ENCODE data around the gene TMSB4X. TPM values are rescaled to one million over a fixed set of nuclear protein-coding genes. Genes with fewer than 3 reads are reported as not detected.
"Not testable (repeated sequence)": the region's sequence is repeated elsewhere in the genome, so short reads cannot be mapped to it uniquely, and the experiment has no call there.

The TMSB4X gene
- total and polyA plus RNA-seq, 2 of the 8 experiments (the other 6 are each of a cell fraction or from before 2014, with no cell fraction given) = 2,063 to 2,112 TPM

DNA sequence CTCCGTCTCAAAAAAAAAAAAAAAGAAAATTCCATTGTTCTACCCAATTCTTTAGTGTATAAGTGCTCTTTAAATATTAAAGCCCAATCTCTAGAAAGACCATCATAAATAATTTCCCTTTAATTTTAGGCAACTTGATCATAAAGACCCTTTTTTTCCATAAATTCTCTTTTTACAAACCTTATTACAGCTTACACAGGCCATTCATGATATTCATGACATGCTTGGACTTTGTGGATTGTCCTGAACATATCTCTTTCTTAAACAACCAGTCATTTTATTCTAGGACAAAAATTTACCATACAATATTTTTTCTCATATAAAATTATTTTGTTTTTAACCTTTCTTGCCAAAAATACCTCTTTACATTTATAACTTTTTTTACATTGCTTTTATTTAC, 38.0 kb upstream of the TMSB4X start (continued):
- TF ChIP-seq, protein P1, sequence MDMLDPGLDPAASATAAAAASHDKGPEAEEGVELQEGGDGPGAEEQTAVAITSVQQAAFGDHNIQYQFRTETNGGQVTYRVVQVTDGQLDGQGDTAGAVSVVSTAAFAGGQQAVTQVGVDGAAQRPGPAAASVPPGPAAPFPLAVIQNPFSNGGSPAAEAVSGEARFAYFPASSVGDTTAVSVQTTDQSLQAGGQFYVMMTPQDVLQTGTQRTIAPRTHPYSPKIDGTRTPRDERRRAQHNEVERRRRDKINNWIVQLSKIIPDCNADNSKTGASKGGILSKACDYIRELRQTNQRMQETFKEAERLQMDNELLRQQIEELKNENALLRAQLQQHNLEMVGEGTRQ (IDR thresholded peaks at IDR 0.05; ENCODE audit: low read length) = no peak
- TF ChIP-seq ASH2L (IDR thresholded peaks at IDR 0.05; ENCODE audit: low read length) (no peak), TCF12 (IDR thresholded peaks at IDR 0.05; ENCODE audit: low read depth, low read length) (no peak), POU5F1 (IDR thresholded peaks at IDR 0.05; ENCODE audit: low read depth, low read length) (no peak), SUZ12 (IDR thresholded peaks at IDR 0.05; ENCODE audit: low read length) (no peak), CHD2 (IDR thresholded peaks at IDR 0.05; ENCODE audit: low read length) (no peak), CTCF (IDR thresholded peaks at IDR 0.05; ENCODE audit: control extremely low read depth in 1 of 3, insufficient read depth in 1 of 3, low read depth in 1 of 3, low read length in 3 of 3) (no peak), ZNF274 (IDR thresholded peaks at IDR 0.05; ENCODE audit: borderline replicate concordance, extremely low read depth, low read length) (no peak)

DNA sequence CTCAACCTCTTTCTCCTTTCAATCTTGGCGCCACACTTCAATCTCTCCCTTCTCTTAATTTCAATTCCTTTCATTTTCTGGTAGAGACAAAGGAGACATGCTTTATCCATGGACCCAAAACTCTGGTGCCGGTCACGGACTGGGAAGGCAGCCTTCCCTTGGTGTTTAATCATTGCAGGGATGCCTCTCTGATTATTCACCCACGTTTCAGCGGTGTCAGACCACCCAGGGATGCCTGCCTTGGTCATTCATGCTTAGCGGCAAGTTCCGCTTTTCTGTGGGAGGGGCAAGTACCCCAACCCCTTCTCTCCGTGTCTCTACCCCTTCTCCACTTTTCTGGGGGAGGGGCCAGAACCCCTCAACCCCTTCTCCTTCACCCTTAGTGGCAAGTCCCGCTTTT, 34.4 kb upstream of the TMSB4X start:
- H3K23ac ChIP-seq (ENCODE audit: insufficient read length); H3K4me3 ChIP-seq (ENCODE audit: extremely low read depth in 1 of 4, insufficient read depth in 2 of 4, low read depth in 3 of 4, low read length in 4 of 4); H2AK5ac ChIP-seq (ENCODE audit: low read depth, low read length); H3K27ac ChIP-seq (ENCODE audit: low read depth, low read length); CTCF ChIA-PET (ENCODE audit: partially characterized antibody); H3K14ac ChIP-seq (ENCODE audit: insufficient read length); H3K18ac ChIP-seq (ENCODE audit: extremely low read depth, low read length); H3K27me3 ChIP-seq (replicated peaks in 1 of 4; ENCODE audit: control insufficient read depth in 3 of 4, extremely low read depth in 1 of 4, insufficient read depth in 3 of 4, low read length in 3 of 4); H2BK20ac ChIP-seq (ENCODE audit: low read length); H3K36me3 ChIP-seq (ENCODE audit: control insufficient read depth in 2 of 4, insufficient read depth in 4 of 4, low read length in 3 of 4); H3K4me1 ChIP-seq (replicated peaks in 1 of 4; ENCODE audit: control insufficient read depth in 3 of 4, insufficient read depth in 4 of 4, low read length in 3 of 4); H3K4ac ChIP-seq (replicated peaks; ENCODE audit: insufficient read length, low read depth, low read length); H4K91ac ChIP-seq (replicated peaks; ENCODE audit: insufficient read length, low read length); H4K8ac ChIP-seq (ENCODE audit: extremely low read depth, insufficient read depth, low read length); H2AFZ ChIP-seq (ENCODE audit: low read length); H3K9ac ChIP-seq (replicated peaks in 1 of 4; ENCODE audit: extremely low read depth in 1 of 4, low read depth in 3 of 4, low read length in 3 of 4); DNase-seq (ENCODE audit: low read depth in 1 of 2, low spot score in 2 of 2); H2BK15ac ChIP-seq (ENCODE audit: low read length); H3K56ac ChIP-seq (replicated peaks; ENCODE audit: insufficient read length, low read depth, low read length); H2BK12ac ChIP-seq (ENCODE audit: low read depth, low read length); H2BK120ac ChIP-seq (replicated peaks; ENCODE audit: low read depth, low read length); H3K4me2 ChIP-seq (ENCODE audit: insufficient read depth in 1 of 2, low read depth in 2 of 2, low read length in 2 of 2); FAIRE-seq; POLR2A ChIA-PET (ENCODE audit: partially characterized antibody); H4K20me1 ChIP-seq (replicated peaks in 1 of 2; ENCODE audit: control insufficient read depth in 1 of 2, insufficient read depth in 2 of 2, low read length in 2 of 2); H3K79me1 ChIP-seq (ENCODE audit: low read depth, low read length); H2BK5ac ChIP-seq (ENCODE audit: low read depth, low read length); H3K79me2 ChIP-seq (ENCODE audit: control insufficient read depth in 1 of 2, insufficient read depth in 2 of 2, low read length in 2 of 2); H3K9me3 ChIP-seq (ENCODE audit: insufficient read depth in 2 of 2, low read depth in 1 of 2, low read length in 1 of 2); H3K23me2 ChIP-seq (ENCODE audit: low read depth, low read length); H4K5ac ChIP-seq (ENCODE audit: insufficient read length, low read depth, low read length): not testable (repeated sequence)
- WGBS, 2 experiments (ENCODE audit: extremely low coverage in 1 of 2, insufficient coverage in 1 of 2, insufficient read length in 1 of 2, insufficient replicate concordance in 2 of 2, low coverage in 1 of 2, low lambda C conversion rate in 2 of 2, missing lambda C conversion rate in 1 of 2) = 96% methylated on average over 4 of the region's 9 CpGs; no CpG with 5 or more reads in 1 of the 2 experiments

All from H1 (cell line).